Measurements from ENCODE around the gene MEX3C. TPM values are rescaled to one million over a fixed set of nuclear protein-coding genes. Genes with fewer than 3 reads are reported as not detected.

Gene MEX3C
- polyA plus RNA-seq, 3 donors from 2014 or later = 10.0 to 18.1 (median 10.7) TPM

- DNase-seq = no peak
- H3K36me3 Mint-ChIP-seq = peaks cover 4 to 19% (median 18%) of the 10 kb centered on the region in 3 donors
- H3K4me3 Mint-ChIP-seq = peak overlapping the region; percentile 92 to 99 (median 96)
These were observed 445 bp downstream of the MEX3C start for GRCh38 chr18:51196811-51197660.

GRCh38 chr18:51196118-51196810, 1.2 kb downstream of the MEX3C start:
- H3K4me1 Mint-ChIP-seq = peaks cover 55 to 61% of the 10 kb centered on the region in 2 donors

More at GRCh38 chr18:51196811-51197660, 445 bp downstream of the MEX3C start:
- peaks cover 47 to 58% of the 10 kb centered on the region in 2 donors for H3K4me1 Mint-ChIP-seq
- H3K9me3 Mint-ChIP-seq = no peaks in the 10 kb centered on the region
- peaks cover 17 to 36% (median 17%) of the 10 kb centered on the region in 3 donors for H3K27me3 Mint-ChIP-seq (ENCODE audit: low read depth in 3 of 3)
- H3K27ac Mint-ChIP-seq = peak overlapping the region; percentile 66 to 98 (median 96)

GRCh38 chr18:51195451-51196117, 1.9 kb downstream of the MEX3C start:
- no peaks in the 10 kb centered on the region for H3K9me3 Mint-ChIP-seq
- peaks cover 61 to 67% of the 10 kb centered on the region in 2 donors for H3K4me1 Mint-ChIP-seq
- peaks cover 4 to 18% (median 16%) of the 10 kb centered on the region in 3 donors for H3K36me3 Mint-ChIP-seq
- H3K27ac Mint-ChIP-seq = peak overlapping the region; percentile 88 to 98 (median 94)
- H3K4me3 Mint-ChIP-seq = peak overlapping the region; percentile 84 to 99 (median 93)
- peak in 2 of 3 donors; percentile 36 to 53 for DNase-seq
- H3K27me3 Mint-ChIP-seq (ENCODE audit: low read depth in 3 of 3) = peaks cover 17 to 36% (median 17%) of the 10 kb centered on the region in 3 donors

More at GRCh38 chr18:51196118-51196810, 1.2 kb downstream of the MEX3C start:
- H3K27me3 Mint-ChIP-seq (ENCODE audit: low read depth in 3 of 3) = peaks cover 17 to 36% (median 17%) of the 10 kb centered on the region in 3 donors
- peak; percentile 86 to 88 (median 88) for DNase-seq
- H3K27ac Mint-ChIP-seq = peak overlapping the region; percentile 88 to 98 (median 94)
- no peaks in the 10 kb centered on the region for H3K9me3 Mint-ChIP-seq
- peak overlapping the region; percentile 84 to 99 (median 93) for H3K4me3 Mint-ChIP-seq
- H3K36me3 Mint-ChIP-seq = peaks cover 4 to 18% (median 16%) of the 10 kb centered on the region in 3 donors

GRCh38 chr18:51195086-51195450, 2.4 kb downstream of the MEX3C start:
- no peak for DNase-seq
- Mint-ChIP-seq H3K9me3 (no peaks in the 10 kb centered on the region), H3K27ac (peak overlapping the region; percentile 88 to 98 (median 94)), H3K4me1 (peaks cover 65 to 69% of the 10 kb centered on the region in 2 donors), H3K4me3 (peak overlapping the region; percentile 84 to 99 (median 93)), H3K27me3 (ENCODE audit: low read depth in 3 of 3) (peaks cover 17 to 36% (median 17%) of the 10 kb centered on the region in 3 donors), H3K36me3 (peaks cover 2 to 16% (median 16%) of the 10 kb centered on the region in 3 donors)

GRCh38 chr18:51194604-51195003, 2.9 kb downstream of the MEX3C start:
- H3K4me3 Mint-ChIP-seq = peak overlapping the region; percentile 84 to 99 (median 93)
- DNase-seq = no peak
- H3K4me1 Mint-ChIP-seq = peaks cover 66 to 69% of the 10 kb centered on the region in 2 donors
- no peaks in the 10 kb centered on the region for H3K9me3 Mint-ChIP-seq
- peak overlapping the region; percentile 88 to 98 (median 94) for H3K27ac Mint-ChIP-seq
- peaks cover 17 to 36% (median 17%) of the 10 kb centered on the region in 3 donors for H3K27me3 Mint-ChIP-seq (ENCODE audit: low read depth in 3 of 3)
- peaks cover 0 to 16% (median 14%) of the 10 kb centered on the region in 3 donors for H3K36me3 Mint-ChIP-seq

GRCh38 chr18:51193621-51194287, 3.7 kb downstream of the MEX3C start:
- Mint-ChIP-seq H3K4me3 (peak overlapping the region; percentile 84 to 99 (median 93)), H3K27ac (peak overlapping the region; percentile 87 to 97 (median 93)), H3K9me3 (no peaks in the 10 kb centered on the region), H3K27me3 (ENCODE audit: low read depth in 3 of 3) (peaks cover 14 to 30% (median 17%) of the 10 kb centered on the region in 3 donors), H3K36me3 (peaks cover 0 to 16% (median 14%) of the 10 kb centered on the region in 3 donors), H3K4me1 (peaks cover 68 to 69% of the 10 kb centered on the region in 2 donors)
- no peak for DNase-seq

GRCh38 chr18:51192696-51193095, 4.8 kb downstream of the MEX3C start:
- Mint-ChIP-seq H3K27me3 (ENCODE audit: low read depth in 3 of 3) (peaks cover 11 to 26% (median 14%) of the 10 kb centered on the region in 3 donors), H3K4me1 (peaks cover 70 to 75% of the 10 kb centered on the region in 2 donors), H3K36me3 (peaks cover 0 to 16% (median 14%) of the 10 kb centered on the region in 3 donors), H3K9me3 (no peaks in the 10 kb centered on the region), H3K4me3 (peak overlapping the region; percentile 40 to 93 (median 81)), H3K27ac (peak overlapping the region; percentile 80 to 97 (median 86))
- no peak for DNase-seq

- Mint-ChIP-seq H3K27ac (peak overlapping the region; percentile 83 to 97 (median 86)), H3K36me3 (peaks cover 0 to 18% (median 14%) of the 10 kb centered on the region in 3 donors), H3K9me3 (no peaks in the 10 kb centered on the region), H3K4me1 (peaks cover 76 to 81% of the 10 kb centered on the region in 2 donors), H3K4me3 (peak overlapping the region; percentile 62 to 93 (median 80)), H3K27me3 (ENCODE audit: low read depth in 3 of 3) (peaks cover 10 to 23% (median 11%) of the 10 kb centered on the region in 3 donors)
- no peak for DNase-seq
These were observed 5.5 kb downstream of the MEX3C start for GRCh38 chr18:51192026-51192425.

- Mint-ChIP-seq H3K27ac (peak overlapping the region; percentile 83 to 97 (median 86)), H3K4me3 (peak overlapping the region; percentile 62 to 93 (median 80)), H3K9me3 (no peaks in the 10 kb centered on the region), H3K27me3 (ENCODE audit: low read depth in 3 of 3) (peaks cover 7 to 21% (median 9%) of the 10 kb centered on the region in 3 donors), H3K36me3 (peaks cover 3 to 21% (median 14%) of the 10 kb centered on the region in 3 donors), H3K4me1 (peaks cover 85 to 89% of the 10 kb centered on the region in 2 donors)
- peak; percentile 78 to 86 (median 82) for DNase-seq
These were observed 6.3 kb downstream of the MEX3C start for GRCh38 chr18:51191128-51191717.

- Mint-ChIP-seq H3K9me3 (no peaks in the 10 kb centered on the region), H3K36me3 (peaks cover 5 to 17% (median 6%) of the 10 kb centered on the region in 3 donors), H3K4me3 (peak overlapping the region; percentile 62 to 93 (median 80)), H3K27ac (peak overlapping the region; percentile 83 to 97 (median 86)), H3K27me3 (ENCODE audit: low read depth in 3 of 3) (peaks cover 0 to 10% (median 5%) of the 10 kb centered on the region in 3 donors), H3K4me1 (peaks cover 92 to 100% of the 10 kb centered on the region in 2 donors)
- no peak for DNase-seq
These were observed 7.5 kb downstream of the MEX3C start for GRCh38 chr18:51190000-51190399.

- H3K36me3 Mint-ChIP-seq = peaks cover 0 to 14% (median 6%) of the 10 kb centered on the region in 3 donors
- H3K4me1 Mint-ChIP-seq = peaks cover 91 to 100% of the 10 kb centered on the region in 2 donors
- peaks cover 0 to 2% (median 2%) of the 10 kb centered on the region in 3 donors for H3K27me3 Mint-ChIP-seq (ENCODE audit: low read depth in 3 of 3)
- H3K9me3 Mint-ChIP-seq = no peaks in the 10 kb centered on the region
- peak; percentile 30 to 45 (median 31) for DNase-seq
- peak overlapping the region; percentile 86 to 97 (median 90) for H3K27ac Mint-ChIP-seq
- H3K4me3 Mint-ChIP-seq = peak overlapping the region; percentile 58 to 82 (median 74)
These were observed 9.3 kb downstream of the MEX3C start for GRCh38 chr18:51188024-51188701.
